22Rv1 (cell line): ENCODE data around the gene C2CD3.
"Not testable (repeated sequence)": the region's sequence is repeated elsewhere in the genome, so short reads cannot be mapped to it uniquely, and the experiment has no call there.

Experiments
- H3K27ac ChIP-seq: fragments of 450-650 bp; 2 replicates; pipeline ENCODE4 v1.5.1; 2017
- CTCF ChIP-seq: fragments of 450-650 bp; IDR thresholded peaks from 2 replicates; pipeline ENCODE4 v1.5.1; 2017; ENCODE audit warnings: mild to moderate bottlenecking
- ZFX ChIP-seq: fragments of 450-650 bp; IDR thresholded peaks from 2 replicates; pipeline ENCODE4 v1.6.1; 2017; ENCODE audit warnings: antibody characterized with exemption, borderline replicate concordance

The C2CD3 gene

GRCh38 chr11:74091549-74091948 lies 79.3 kb downstream of the C2CD3 start:
- no peak overlapping the region for H3K27ac ChIP-seq
- TF ChIP-seq CTCF = no peak
- no peak for TF ChIP-seq ZFX

- no peak for TF ChIP-seq ZFX
- no peak overlapping the region for H3K27ac ChIP-seq
Observed at GRCh38 chr11:74090701-74091100, 80.1 kb downstream of the C2CD3 start.

- H3K27ac ChIP-seq = no peak overlapping the region
- TF ChIP-seq CTCF (no peak), ZFX (no peak)
Observed at GRCh38 chr11:74086242-74086884, 84.4 kb downstream of the C2CD3 start.

GRCh38 chr11:74085542-74085892 lies 85.3 kb downstream of the C2CD3 start:
- no peak overlapping the region for H3K27ac ChIP-seq
- TF ChIP-seq CTCF (no peak), ZFX (no peak)

- H3K27ac ChIP-seq = no peak overlapping the region
- TF ChIP-seq CTCF (no peak), ZFX (no peak)
Observed at GRCh38 chr11:74084796-74085541, 85.8 kb downstream of the C2CD3 start.

- H3K27ac ChIP-seq = not testable (repeated sequence)
Observed at GRCh38 chr11:74083927-74084326, 86.9 kb downstream of the C2CD3 start.

- TF ChIP-seq CTCF = no peak
- TF ChIP-seq ZFX = no peak
- no peak overlapping the region for H3K27ac ChIP-seq
Observed at GRCh38 chr11:74081428-74081827, 89.4 kb downstream of the C2CD3 start.

GRCh38 chr11:74077193-74077592 lies 93.6 kb downstream of the C2CD3 start:
- TF ChIP-seq ZFX (no peak), CTCF (no peak)
- no peak overlapping the region for H3K27ac ChIP-seq
